Right lobe of liver (tissue), 6 donors: ENCODE measurements around the gene STXBP5. TPM values are rescaled to one million over a fixed set of nuclear protein-coding genes. Genes with fewer than 3 reads are reported as not detected.

ENCODE experiments used
- ATAC-seq, 4 donors: fragments of 200-7000 bp; cut with Tn5 transposase; one replicate each; pipeline ENCODE4 v1.9.1; 2020; ENCODE audit warnings: mild to moderate bottlenecking in 4 of 4, moderate library complexity in 4 of 4
- DNase-seq, 3 donors: peaks; one replicate each; pipeline ENCODE4 v3.0.0-alpha.2; 2020
- H3K27ac ChIP-seq, 3 donors: fragments of 200-600 bp; one replicate each; pipeline ENCODE4 v1.8.0; 2022
- H3K27me3 ChIP-seq, 2 donors: fragments of 200-600 bp; one replicate each; pipeline ENCODE4 v1.8.0; 2022
- H3K36me3 ChIP-seq, 4 donors: fragments of 200-600 bp; sonication (generic) in 1 of 4; one replicate each; pipeline versions ENCODE4 v1.5.1 to v1.8.0; 2017 to 2022; ENCODE audit warnings: control low read depth in 1 of 4
- H3K4me1 ChIP-seq, 4 donors: fragments of 200-600 bp; sonication (generic) in 1 of 4; one replicate each; pipeline versions ENCODE4 v1.5.1 to v1.8.0; 2017 to 2022; ENCODE audit warnings: control low read depth in 1 of 4
- H3K4me3 ChIP-seq, 3 donors: fragments of 200-600 bp; one replicate each; pipeline ENCODE4 v1.8.0; 2022
- H3K9me3 ChIP-seq, 4 donors: fragments of 200-600 bp; sonication (generic) in 1 of 4; one replicate each; pipeline versions ENCODE4 v1.5.1 to v1.8.0; 2017 to 2022; ENCODE audit warnings: control low read depth in 1 of 4
- CTCF ChIP-seq, 4 donors: fragments of 200-600 bp in 3 of 4; fragments of 450-650 bp in 1 of 4; IDR thresholded peaks; one replicate each; pipeline versions ENCODE4 v1.5.1 to v1.8.0; 2016 to 2022; ENCODE audit warnings: antibody characterized with exemption in 4 of 4, mild to moderate bottlenecking in 2 of 4
- POLR2A ChIP-seq: fragments of 450-650 bp; IDR thresholded peaks from one replicate; pipeline ENCODE4 v1.6.1; 2017; ENCODE audit warnings: antibody characterized with exemption, mild to moderate bottlenecking
- WGBS: methylation state at CpG from one replicate; pipeline ENCODE4 v1.1.6; 2018; ENCODE audit warnings: low coverage, low lambda C conversion rate; ENCODE audit not compliant: insufficient coverage; ENCODE audit errors: missing lambda C conversion rate; 5-methylcytosine and 5-hydroxymethylcytosine counted together
- intact Hi-C, 2 donors: fragments of 100-400 bp; cut with DNase I; formaldehyde crosslinking; loops; one replicate each; pipeline versions ENCODE4 v1.11.2 to v1.14.1; 2022
- small RNA-seq, 2 experiments: library from RNA; depleted of rRNA; stranded (forward); fragments of <200 nt; gene quantifications; one replicate each; pipeline ENCODE3, GENCODE V24; 2016
- total RNA-seq, 6 experiments: library from RNA; depleted of rRNA in 2 of 6; stranded (reverse); fragments of >200 nt in 2 of 6; fragmentation: NEBNext Ultra II Directional in 3 of 6; extraction: Animal tissue kit (Norgen Biotek cat#: 25700) in 3 of 6; gene quantifications; one replicate each; pipeline versions ENCODE4 v1.1.0 to v1.2.4, GENCODE V29; 2016 to 2023
- donor health status: DM: no; HTN: yes; CAD: no.
- donor health status: DM: no; HTN: no; CAD: no.
- donor health status: DM: no; HTN: no; CAD: no.
- donor health status: DM: no; HTN: yes; CAD: no.
- donor health status: DM: no; HTN: yes; CAD: no.

The STXBP5 gene
- total RNA-seq, 6 experiments from 2014 or later: 3.9 to 7.6 (median 5.7) TPM

- Histone ChIP-seq H3K27ac (no peak overlapping the region), H3K27me3 (no peaks in the 10 kb centered on the region), H3K4me3 (no peak overlapping the region), H3K36me3 (no peaks in the 10 kb centered on the region), H3K9me3 (no peaks in the 10 kb centered on the region), H3K4me1 (no peaks in the 10 kb centered on the region)
- DNase-seq (no peak), ATAC-seq (no peak)
- intact Hi-C loops: no loop called here
- 45% methylated on average over 3 of the region's 3 CpGs for WGBS
- TF ChIP-seq POLR2A: no peak
- no peak for TF ChIP-seq CTCF (IDR thresholded peaks at IDR 0.05)
Measured at GRCh38 chr6:147437615-147438014, 233.4 kb downstream of the STXBP5 start.

- H3K4me1 ChIP-seq: no peaks in the 10 kb centered on the region
- no peaks in the 10 kb centered on the region for H3K27me3 ChIP-seq
- no peak for TF ChIP-seq POLR2A
- no peak for TF ChIP-seq CTCF (IDR thresholded peaks at IDR 0.05)
- H3K36me3 ChIP-seq: no peaks in the 10 kb centered on the region
- H3K9me3 ChIP-seq: no peaks in the 10 kb centered on the region
- no peak for DNase-seq
- no peak overlapping the region for H3K4me3 ChIP-seq
- 71% methylated on average over 8 of the region's 9 CpGs for WGBS
- no peak overlapping the region for H3K27ac ChIP-seq
- no peak for ATAC-seq
- intact Hi-C loops: no loop called here
Measured at GRCh38 chr6:147438758-147439528, 234.7 kb downstream of the STXBP5 start.

Small RNA genes within 50 kb of the gene (small RNA-seq; reads per million reads assigned to genes)
- gene AL355365.1: 0 reads per million in 2 experiments
